HFF-Myc (cell line): ENCODE data around the gene NTSR1.

ENCODE experiments used
- DNase-seq: peaks from one replicate; pipeline ENCODE4 v3.0.0-alpha.2; 2011; ENCODE audit warnings: low read depth; ENCODE audit errors: extremely low read depth
- H3K4me3 ChIP-seq: replicated peaks from 2 replicates; pipeline ENCODE4 v1.5.1; 2011; ENCODE audit warnings: low read depth, mild to moderate bottlenecking, control low read depth, low read length
- TF ChIP-seq, protein P1 (sequence below): IDR thresholded peaks from 2 replicates; pipeline ENCODE4 v1.5.1; 2012; ENCODE audit warnings: mild to moderate bottlenecking, low read depth, low read length, control low read depth; ENCODE audit errors: missing control alignments

Gene NTSR1

DNA sequence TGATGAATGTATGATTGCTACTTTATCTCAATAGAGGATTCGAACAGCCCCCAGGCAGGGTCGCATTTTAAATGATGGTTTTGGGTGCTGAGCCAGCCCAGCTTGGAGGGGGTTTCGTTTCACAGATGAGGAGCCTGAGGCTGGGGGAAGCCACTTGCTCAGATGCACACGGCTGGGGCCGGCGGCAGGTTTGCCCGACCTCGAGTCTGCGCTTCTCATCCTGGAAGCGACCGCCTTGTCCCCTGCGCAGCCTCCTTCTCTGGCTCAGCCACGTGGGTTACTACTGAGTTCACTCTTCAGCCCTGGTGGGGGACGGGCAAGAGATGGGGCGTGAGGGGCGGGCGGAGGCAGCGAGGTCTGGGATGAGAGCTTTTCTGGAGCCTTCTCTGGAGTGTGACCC lies 25.3 kb downstream of the NTSR1 start:
- TF ChIP-seq, protein P1, sequence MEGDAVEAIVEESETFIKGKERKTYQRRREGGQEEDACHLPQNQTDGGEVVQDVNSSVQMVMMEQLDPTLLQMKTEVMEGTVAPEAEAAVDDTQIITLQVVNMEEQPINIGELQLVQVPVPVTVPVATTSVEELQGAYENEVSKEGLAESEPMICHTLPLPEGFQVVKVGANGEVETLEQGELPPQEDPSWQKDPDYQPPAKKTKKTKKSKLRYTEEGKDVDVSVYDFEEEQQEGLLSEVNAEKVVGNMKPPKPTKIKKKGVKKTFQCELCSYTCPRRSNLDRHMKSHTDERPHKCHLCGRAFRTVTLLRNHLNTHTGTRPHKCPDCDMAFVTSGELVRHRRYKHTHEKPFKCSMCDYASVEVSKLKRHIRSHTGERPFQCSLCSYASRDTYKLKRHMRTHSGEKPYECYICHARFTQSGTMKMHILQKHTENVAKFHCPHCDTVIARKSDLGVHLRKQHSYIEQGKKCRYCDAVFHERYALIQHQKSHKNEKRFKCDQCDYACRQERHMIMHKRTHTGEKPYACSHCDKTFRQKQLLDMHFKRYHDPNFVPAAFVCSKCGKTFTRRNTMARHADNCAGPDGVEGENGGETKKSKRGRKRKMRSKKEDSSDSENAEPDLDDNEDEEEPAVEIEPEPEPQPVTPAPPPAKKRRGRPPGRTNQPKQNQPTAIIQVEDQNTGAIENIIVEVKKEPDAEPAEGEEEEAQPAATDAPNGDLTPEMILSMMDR: no peak
- DNase-seq: no peak
- H3K4me3 ChIP-seq: no peak overlapping the region

DNA sequence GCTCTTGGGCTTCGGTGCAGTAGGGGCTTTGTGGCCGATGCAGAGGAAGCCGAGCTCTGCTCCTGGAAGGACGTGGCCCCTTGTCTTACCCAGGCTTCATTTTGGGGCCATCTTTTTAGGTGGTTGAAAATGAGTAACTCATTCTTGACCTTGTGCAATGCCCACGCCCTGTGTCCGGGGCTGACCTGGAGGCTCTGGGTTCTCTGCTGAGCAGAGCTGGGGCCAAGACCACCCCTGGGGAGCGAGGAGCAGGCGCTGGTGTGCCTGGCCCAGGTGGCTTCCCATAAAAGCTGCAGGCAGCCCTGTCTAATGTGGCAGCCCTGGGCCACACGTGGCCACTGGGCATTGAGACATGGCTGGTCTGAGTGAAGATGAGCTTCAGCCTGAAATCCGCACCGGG lies 25.7 kb downstream of the NTSR1 start:
- H3K4me3 ChIP-seq: no peak overlapping the region
- TF ChIP-seq, protein P1: no peak
- no peak for DNase-seq

DNA sequence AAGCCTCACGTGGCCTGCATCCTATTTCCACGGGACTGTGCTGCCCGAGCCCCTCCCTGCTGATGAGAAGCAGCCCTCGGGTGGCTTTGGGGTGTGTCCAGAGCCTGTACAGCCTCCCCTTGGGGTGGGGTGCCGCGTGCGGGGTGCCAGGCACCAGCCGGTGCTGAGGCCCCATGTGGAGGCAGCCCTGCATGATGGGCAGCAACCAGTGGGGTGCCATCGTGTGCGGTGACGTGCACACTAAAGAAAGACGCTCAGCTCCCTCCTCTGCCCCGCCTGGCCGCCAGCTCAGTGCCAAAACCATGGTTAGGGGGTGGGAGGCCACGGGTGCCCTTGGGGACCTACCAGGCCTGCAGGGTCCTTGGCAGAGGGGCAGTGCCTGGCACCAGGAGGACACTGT lies 26.2 kb downstream of the NTSR1 start:
- H3K4me3 ChIP-seq: no peak overlapping the region
- TF ChIP-seq, protein P1: no peak
- no peak for DNase-seq

DNA sequence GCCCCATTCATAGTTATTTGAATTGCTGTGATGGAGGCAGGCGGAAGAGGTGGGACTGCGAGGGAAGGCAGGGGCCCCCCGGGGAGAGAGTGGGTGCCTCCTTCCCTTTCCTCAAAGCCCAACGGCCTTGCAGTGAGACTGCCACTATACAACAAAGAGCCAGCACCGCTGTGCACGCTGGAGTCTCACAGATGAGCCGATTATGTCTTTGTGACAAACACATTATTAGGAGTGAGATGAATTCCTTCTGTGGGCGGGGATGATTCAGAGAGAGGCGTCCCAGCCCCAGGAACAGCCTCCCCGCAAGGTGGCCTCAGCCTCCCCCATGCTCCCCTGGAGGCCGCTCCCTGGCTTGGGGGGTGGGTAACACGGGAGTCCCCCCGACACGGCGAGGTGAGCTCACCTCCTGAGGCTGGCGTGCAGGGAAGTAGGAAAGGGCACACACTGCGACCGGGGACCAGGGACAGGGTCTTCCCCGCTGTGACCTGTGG lies 26.7 kb downstream of the NTSR1 start:
- no peak overlapping the region for H3K4me3 ChIP-seq
- DNase-seq: no peak
- TF ChIP-seq, protein P1: no peak

DNA sequence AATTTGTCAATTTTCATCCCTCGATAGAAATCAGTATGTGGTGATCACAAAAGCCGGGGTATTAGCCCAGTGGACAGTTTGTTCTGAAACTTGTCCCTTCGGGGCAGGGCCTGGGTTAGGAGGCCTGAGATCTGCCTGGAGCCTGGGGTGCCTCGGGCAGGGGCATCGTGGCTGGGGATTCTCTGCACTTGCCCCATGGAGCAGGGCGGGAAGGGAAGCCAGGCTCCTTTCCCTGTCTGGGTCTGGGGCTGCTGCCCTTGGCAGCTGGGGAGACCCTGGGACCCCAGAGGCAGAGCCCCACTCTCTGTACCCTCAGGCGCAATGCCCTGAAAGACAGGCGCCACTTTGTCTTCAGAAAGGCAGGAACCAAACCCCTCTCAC lies 27.4 kb downstream of the NTSR1 start:
- no peak for DNase-seq
- TF ChIP-seq, protein P1: no peak
- H3K4me3 ChIP-seq: no peak overlapping the region

DNA sequence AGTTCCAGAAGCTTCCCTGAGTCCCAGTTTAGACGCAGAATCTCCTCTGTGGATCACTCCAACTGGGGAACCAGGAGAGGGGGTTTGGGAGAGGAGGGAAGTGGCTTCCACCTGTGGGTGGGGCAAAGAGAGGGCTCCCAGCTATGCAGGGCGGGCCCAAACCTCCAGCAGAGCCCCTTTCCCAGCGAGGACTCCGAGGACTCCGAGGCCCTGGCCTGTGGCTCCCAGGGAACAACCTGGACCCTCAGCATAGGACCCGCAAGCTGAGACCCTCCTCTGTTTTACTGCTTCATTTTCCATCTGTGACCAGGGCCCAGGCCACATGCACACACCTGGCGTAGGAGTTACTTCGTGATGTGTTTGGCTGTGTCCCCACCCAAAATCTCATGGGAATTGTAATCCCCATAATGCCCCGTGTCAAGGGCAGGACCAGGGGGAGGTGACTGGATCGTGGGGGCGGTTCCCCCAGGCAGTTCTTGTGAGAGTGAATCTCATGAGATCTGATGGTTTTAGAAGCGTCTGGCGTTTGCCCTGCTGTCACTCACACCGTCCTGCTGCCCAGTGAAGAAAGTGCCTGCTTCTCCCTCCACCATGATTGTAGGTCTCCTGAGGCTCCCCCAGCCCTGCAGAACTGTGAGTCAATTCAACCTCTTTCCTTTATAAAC lies 27.9 kb downstream of the NTSR1 start:
- TF ChIP-seq, protein P1: no peak
- H3K4me3 ChIP-seq: no peak overlapping the region
- no peak for DNase-seq
